Right kidney (tissue), 1 donor: ENCODE data around the gene A2ML1.
"Not testable (repeated sequence)": the region's sequence is repeated elsewhere in the genome, so short reads cannot be mapped to it uniquely, and the experiment has no call there.

ENCODE experiments used
- DNase-seq: peaks from one replicate; pipeline ENCODE4 v3.0.0-alpha.2; 2016

Gene A2ML1

GRCh38 chr12:8817856-8818255 lies 4.6 kb upstream of the A2ML1 start:
- no peak for DNase-seq

GRCh38 chr12:8818526-8818925 lies 3.9 kb upstream of the A2ML1 start:
- no peak for DNase-seq

DNA sequence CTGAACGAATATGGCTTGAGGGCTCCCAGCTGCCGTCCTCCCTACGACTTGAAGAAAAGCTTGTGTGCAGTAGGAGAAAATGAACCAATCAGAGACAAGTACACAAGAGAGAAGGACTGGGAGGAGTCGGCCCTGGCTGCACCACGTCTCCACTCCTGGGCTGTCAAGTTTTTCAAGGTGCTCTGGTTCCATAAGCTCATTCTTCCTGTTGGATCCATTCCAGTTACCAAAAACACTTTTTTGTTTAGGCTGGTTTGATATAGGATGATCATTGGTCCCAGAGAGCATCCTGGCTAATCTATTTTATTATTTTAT lies 2.8 kb upstream of the A2ML1 start:
- no peak for DNase-seq

DNA sequence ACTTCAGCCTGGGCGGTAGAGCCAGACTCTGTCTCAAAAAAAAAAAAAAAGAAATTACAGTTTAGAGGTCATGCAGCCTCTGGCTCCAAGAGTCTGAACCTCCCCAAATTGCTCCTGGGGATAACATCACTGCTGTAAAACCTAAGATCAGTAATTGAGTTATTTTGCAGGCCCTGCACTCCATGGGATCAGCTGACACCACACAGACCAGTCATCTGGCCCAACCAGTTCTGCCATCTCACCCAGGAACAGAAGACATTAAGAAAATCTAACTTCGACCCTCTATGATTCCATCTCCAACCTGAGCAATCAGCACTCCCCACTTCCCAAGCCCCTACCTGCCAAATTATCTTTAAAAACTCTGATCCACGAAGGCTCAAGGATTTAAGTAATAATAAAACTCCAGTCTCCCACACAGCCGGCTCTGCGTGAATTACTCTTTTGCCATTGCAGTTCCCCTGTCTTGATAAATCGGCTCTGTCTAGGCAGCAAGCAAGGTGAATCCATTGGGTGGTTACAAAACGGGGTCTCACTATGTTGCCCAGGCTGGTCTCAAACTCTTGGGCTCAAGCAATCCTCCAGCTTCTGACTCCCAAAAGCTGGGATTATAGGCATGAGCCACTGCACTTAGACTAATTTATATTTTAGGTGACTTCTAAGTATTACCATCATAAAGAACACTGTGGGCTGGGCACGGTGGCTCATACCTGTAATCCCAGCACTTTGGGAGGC lies 1.6 kb upstream of the A2ML1 start:
- not testable (repeated sequence) for DNase-seq

DNA sequence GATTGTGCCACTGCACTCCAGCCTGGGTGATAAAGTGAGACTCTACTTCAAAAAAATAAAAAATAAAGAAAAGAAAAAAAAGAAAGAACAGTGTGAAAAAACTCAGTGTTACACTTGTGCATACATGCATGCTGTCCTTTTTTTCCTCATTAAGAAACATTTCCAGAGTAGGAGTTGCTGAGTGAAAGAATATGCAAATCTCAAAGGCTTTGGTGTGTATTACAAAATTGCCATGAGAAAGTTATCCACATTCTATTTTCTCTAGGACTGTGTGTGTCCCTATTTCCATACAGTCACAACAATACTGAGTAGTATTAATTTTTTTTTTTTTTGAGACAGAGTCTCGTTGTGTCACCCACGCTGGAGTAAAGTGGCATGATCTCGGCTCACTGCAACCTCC lies 830 bp upstream of the A2ML1 start:
- DNase-seq, result no peak

DNA sequence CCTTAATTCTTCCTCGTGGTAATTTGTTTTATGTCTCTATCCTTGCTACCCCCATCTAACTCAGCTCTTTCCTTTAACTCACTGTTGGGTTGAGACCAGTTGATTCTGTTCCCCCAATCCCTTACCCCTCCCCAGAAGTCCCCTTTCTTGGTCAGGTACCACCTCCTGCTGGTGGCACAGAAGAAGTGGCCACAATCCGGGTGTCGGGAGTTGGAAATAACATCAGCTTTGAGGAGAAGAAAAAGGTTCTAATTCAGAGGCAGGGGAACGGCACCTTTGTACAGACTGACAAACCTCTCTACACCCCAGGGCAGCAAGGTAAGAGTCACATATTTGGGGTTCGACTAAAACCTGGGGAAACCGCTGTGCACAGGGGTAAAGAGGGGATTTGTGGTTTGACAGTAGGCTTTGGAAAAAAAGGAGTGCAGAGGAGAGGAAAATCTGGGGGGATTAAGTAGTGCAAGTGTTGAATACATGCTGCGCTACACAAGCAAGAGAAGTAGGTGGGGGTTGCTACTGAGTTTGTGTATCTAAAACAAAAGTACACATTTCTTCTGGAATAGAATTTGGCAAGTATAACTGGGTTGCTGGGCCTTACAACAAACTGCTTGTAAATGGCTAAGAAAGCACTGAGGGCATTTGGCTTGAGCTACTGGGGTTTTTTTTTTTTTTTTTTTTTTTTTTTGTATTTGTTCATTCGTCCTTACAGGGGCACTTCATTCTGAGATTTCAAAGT lies 1.3 kb downstream of the A2ML1 start:
- DNase-seq, result no peak

- DNase-seq, result no peak
Measured at GRCh38 chr12:8827551-8828256, 5.3 kb downstream of the A2ML1 start.

- DNase-seq, result no peak
Measured at GRCh38 chr12:8828257-8829124, 6.1 kb downstream of the A2ML1 start.

DNA sequence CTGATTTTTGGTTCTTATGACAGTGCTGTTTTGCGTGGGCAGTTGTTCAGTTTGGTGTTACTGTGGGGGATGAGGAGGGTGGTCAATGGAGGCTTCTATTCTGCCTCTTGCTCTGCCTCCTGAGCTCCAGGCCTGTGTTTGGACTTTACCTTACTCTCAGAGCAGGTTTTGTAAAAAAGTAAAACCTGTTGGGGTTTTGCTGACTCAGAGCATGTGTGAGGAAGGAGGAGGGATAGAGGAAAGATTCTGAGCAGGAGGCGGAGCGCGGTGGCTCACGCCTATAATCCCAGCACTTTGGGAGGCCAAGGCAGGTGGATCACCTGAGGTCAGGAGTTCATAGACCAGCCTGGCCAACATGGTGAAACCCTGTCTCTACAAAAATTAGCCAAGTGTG lies 6.7 kb downstream of the A2ML1 start:
- no peak for DNase-seq

DNA sequence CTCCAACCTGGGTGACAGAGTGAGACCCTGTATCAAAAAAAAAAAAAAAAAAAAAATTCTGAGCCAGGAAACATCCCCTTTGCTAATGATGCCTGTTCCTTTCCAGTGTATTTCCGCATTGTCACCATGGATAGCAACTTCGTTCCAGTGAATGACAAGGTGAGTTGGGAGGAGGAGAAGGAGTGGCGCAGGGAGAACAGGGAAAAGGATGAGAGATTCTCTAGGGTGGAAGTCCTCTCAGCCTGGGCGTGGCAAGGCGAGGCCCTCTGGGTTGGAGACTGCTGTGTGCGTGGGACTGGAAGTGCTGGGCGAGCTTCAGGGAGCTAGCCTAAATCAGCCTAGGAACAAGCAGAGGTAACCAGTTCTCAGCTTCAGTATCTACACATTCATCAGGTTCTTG lies 7.2 kb downstream of the A2ML1 start:
- DNase-seq, result no peak

DNA sequence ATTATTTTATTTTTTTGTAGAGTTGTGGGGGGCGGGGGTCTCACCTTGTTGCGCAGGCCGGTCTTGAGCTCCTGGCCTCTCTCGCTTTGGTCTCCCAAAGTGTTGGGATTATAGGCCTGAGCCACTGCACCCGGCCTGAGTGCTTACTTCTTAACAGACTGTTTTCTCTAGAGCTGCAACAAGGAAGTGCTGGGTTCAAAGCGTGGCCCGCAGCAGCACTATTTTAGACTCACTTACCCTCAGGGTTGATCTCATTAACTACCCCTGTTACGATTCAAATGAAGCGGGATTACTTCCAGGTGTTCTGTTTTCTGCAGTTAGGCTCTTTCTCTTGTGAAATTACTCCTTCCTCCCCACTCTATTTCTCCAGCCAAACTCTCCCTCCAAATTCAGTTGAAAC lies 8.7 kb downstream of the A2ML1 start:
- no peak for DNase-seq

- no peak for DNase-seq
Measured at GRCh38 chr12:8832500-8832899, 10.1 kb downstream of the A2ML1 start.

- no peak for DNase-seq
Measured at GRCh38 chr12:8834230-8834629, 11.8 kb downstream of the A2ML1 start.

- DNase-seq, result no peak
Measured at GRCh38 chr12:8837291-8837690, 14.9 kb downstream of the A2ML1 start.

- DNase-seq, result no peak
Measured at GRCh38 chr12:8840321-8840720, 17.9 kb downstream of the A2ML1 start.

DNA sequence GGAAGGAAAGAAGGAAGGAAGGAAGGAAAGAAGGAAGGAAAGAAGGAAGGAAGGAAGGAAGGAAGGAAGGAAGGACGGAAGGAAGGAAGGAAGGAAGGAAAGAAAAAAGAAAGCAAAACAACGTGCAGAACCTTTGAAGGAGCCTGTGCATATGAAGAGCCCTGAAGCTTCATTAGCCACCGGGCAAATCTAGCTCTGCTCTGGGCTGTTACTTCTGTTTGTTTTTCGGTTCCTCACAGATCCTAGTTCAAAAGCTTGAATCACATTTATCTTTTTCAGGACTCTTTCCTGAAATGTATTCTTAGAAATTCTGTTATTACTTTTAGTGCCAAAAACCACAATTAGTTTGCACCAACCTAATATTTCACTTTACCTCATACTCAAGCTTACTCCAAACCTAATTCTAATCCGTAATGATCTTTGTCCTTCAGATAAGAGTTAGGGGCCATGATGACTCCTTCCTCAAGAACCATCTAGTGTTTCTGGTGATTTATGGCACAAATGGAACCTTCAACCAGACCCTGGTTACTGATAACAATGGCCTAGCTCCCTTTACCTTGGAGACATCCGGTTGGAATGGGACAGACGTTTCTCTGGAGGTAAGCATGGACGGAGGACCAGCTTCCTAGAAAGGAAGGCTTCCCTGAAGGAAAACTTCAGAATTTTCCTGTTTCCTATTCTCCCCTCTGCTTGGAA lies 18.7 kb downstream of the A2ML1 start:
- DNase-seq, result no peak

DNA sequence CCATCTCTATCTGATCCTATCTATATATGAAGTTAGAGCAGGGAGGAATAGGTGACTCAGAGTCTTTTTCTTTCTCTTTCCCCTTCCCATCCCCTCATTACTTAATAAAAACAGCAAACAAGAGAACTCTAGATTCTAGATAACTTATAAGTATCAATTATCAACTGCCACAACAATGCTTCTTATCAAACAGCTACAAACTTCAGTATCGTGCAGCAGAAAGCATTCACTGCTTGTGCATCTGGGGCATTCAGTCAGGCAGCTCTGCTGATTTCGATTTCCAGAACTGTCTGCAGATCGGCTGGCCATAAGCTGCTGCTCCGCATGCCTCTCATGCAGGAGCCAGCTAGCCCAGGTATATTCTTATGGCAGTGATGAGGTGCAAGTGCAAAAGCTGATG lies 19.4 kb downstream of the A2ML1 start:
- no peak for DNase-seq

GRCh38 chr12:8844665-8845064 lies 22.2 kb downstream of the A2ML1 start:
- DNase-seq, result no peak

- DNase-seq, result no peak
Measured at GRCh38 chr12:8846305-8846704, 23.9 kb downstream of the A2ML1 start.

DNA sequence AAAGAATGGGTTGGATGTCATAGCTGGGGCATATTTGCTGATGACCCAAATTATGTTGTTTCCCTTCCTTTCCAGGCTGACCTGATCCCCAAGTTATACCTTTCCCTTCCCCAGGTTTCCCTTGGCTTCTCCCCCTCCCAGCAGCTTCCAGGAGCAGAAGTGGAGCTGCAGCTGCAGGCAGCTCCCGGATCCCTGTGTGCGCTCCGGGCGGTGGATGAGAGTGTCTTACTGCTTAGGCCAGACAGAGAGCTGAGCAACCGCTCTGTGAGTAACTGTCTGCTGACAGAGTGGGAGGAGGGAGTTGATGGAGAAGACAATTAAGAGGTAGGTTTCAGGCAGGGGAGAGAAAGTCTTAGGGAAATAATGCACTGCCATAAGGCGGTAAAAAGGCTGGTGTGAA lies 25.0 kb downstream of the A2ML1 start:
- DNase-seq, result no peak

DNA sequence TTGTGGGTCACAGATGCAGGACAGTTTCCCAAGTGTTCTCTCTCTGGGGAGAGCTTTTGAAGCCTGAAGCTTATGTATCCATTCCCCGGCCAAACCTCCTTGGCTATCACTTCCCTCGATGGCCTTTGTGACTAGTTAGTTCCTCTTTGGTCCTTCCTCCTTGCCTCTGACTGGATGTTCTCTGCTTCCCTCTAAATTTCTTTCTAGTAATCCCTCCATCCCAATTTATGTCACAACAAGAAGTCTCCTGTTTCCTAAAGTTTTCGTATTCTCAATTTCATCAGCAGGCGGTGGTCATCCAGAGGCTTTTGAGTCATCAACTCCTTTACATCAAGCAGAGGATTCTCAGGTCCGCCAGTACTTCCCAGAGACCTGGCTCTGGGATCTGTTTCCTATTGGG lies 27.5 kb downstream of the A2ML1 start:
- no peak for DNase-seq

GRCh38 chr12:8852119-8852518 lies 29.7 kb downstream of the A2ML1 start:
- DNase-seq, result no peak
